Measurements from ENCODE around the gene C19orf53.

The C19orf53 gene

DNA sequence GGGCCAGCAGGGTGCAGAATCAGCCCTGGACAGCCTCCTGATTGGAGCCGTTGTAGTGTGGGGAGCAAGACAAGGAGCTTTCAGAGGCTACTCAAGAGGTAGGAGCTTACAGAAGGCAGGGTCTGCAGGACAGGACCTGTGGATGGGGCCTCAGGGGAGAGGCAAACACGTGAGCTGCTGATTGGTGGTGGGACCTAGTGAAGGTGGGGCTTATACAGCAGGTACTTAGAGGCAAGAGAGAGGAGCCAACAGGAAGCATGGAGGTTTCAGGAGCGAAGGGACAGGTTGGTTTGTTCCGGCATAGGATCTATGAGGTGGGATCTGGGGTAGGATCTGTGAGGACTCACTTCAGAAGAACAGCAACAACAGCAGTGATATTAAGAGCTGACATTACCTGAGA lies 53.4 kb downstream of the C19orf53 start:
- no peak for DNase-seq

Data from activated CD4-positive, alpha-beta T cell treated with anti-CD3 and anti-CD28 coated beads for 1 hour (primary cell).